ACC112 (cell line): ENCODE data around the gene NCSTN.

ENCODE experiments used
- H2AFZ ChIP-seq: fragments of 200-600 bp; sonication (generic); one replicate; pipeline ENCODE4 v1.6.0; 2017; ENCODE audit warnings: antibody characterized with exemption, low read length; ENCODE audit not compliant: unreplicated experiment
- H3K27ac ChIP-seq: fragments of 200-600 bp; sonication (generic); 2 replicates; pipeline ENCODE4 v1.5.1; 2014; ENCODE audit warnings: low read depth, mild to moderate bottlenecking, antibody characterized with exemption, low read length, moderate library complexity
- H3K27me3 ChIP-seq: fragments of 200-600 bp; sonication (generic); 2 replicates; pipeline ENCODE4 v1.6.1; 2014; ENCODE audit warnings: mild to moderate bottlenecking, antibody characterized with exemption, low read length, moderate library complexity, mixed read lengths; ENCODE audit not compliant: insufficient read depth
- H3K36me3 ChIP-seq: fragments of 200-600 bp; sonication (generic); 2 replicates; pipeline ENCODE4 v1.6.1; 2016; ENCODE audit warnings: mild to moderate bottlenecking, antibody characterized with exemption, low read length, moderate library complexity, mixed read lengths; ENCODE audit not compliant: insufficient read depth
- H3K4me1 ChIP-seq: fragments of 200-600 bp; sonication (generic); one replicate; pipeline ENCODE4 v1.6.1; 2016; ENCODE audit warnings: low read length, mixed read lengths; ENCODE audit not compliant: insufficient read depth, unreplicated experiment, control insufficient read depth
- H3K4me3 ChIP-seq: fragments of 200-600 bp; sonication (generic); 2 replicates; pipeline ENCODE4 v1.5.1; 2014; ENCODE audit warnings: mild to moderate bottlenecking, low read depth, low read length
- H3K79me2 ChIP-seq: fragments of 200-600 bp; sonication (generic); one replicate; pipeline ENCODE4 v1.6.0; 2016; ENCODE audit warnings: low read length; ENCODE audit not compliant: control insufficient read depth, unreplicated experiment, insufficient read depth

NCSTN gene

GRCh38 chr1:160394673-160395072, 51.5 kb downstream of the NCSTN start:
- H3K36me3 ChIP-seq, result no peaks in the 10 kb centered on the region

GRCh38 chr1:160397651-160398050, 54.5 kb downstream of the NCSTN start:
- no peak overlapping the region for H3K27ac ChIP-seq
- no peaks in the 10 kb centered on the region for H3K79me2 ChIP-seq
- H3K4me1 ChIP-seq, result no peaks in the 10 kb centered on the region
- no peaks in the 10 kb centered on the region for H3K36me3 ChIP-seq
- no peak overlapping the region for H3K4me3 ChIP-seq
- H3K27me3 ChIP-seq, result peaks cover 85% of the 10 kb centered on the region
- H2AFZ ChIP-seq, result no peak overlapping the region

More at GRCh38 chr1:160394673-160395072, 51.5 kb downstream of the NCSTN start:
- Histone ChIP-seq H3K4me3 (no peak overlapping the region), H3K79me2 (no peaks in the 10 kb centered on the region), H3K4me1 (no peaks in the 10 kb centered on the region), H2AFZ (no peak overlapping the region), H3K27ac (no peak overlapping the region), H3K27me3 (peaks cover 82% of the 10 kb centered on the region)

GRCh38 chr1:160398823-160399222, 55.6 kb downstream of the NCSTN start:
- no peak overlapping the region for H3K27ac ChIP-seq
- no peak overlapping the region for H3K4me3 ChIP-seq
- no peak overlapping the region for H2AFZ ChIP-seq

GRCh38 chr1:160399544-160400222, 56.5 kb downstream of the NCSTN start:
- Histone ChIP-seq H3K36me3 (no peaks in the 10 kb centered on the region), H3K4me1 (no peaks in the 10 kb centered on the region), H3K27me3 (peaks cover 91% of the 10 kb centered on the region), H2AFZ (no peak overlapping the region), H3K79me2 (no peaks in the 10 kb centered on the region), H3K4me3 (peak overlapping the region; percentile 49), H3K27ac (no peak overlapping the region)

More at GRCh38 chr1:160398823-160399222, 55.6 kb downstream of the NCSTN start:
- no peaks in the 10 kb centered on the region for H3K79me2 ChIP-seq
- peaks cover 88% of the 10 kb centered on the region for H3K27me3 ChIP-seq
- H3K36me3 ChIP-seq, result no peaks in the 10 kb centered on the region
- no peaks in the 10 kb centered on the region for H3K4me1 ChIP-seq

GRCh38 chr1:160400223-160400645, 57.1 kb downstream of the NCSTN start, which contains the start of gene VANGL2:
VANGL2 (plus strand) TSS chr1:160400564; CDS start chr1:160415838, 15,274 bp downstream.
- H3K27ac ChIP-seq, result no peak within 1 kb of the TSS
- H3K27me3 ChIP-seq, result peaks cover 91% of the 10 kb centered on the region
- H2AFZ ChIP-seq, result no peak within 1 kb of the TSS
- H3K79me2 ChIP-seq, result no peaks in the 10 kb centered on the region
- H3K36me3 ChIP-seq, result no peaks in the 10 kb centered on the region
- peak within 1 kb of the TSS; percentile 53 for H3K4me3 ChIP-seq
- no peaks in the 10 kb centered on the region for H3K4me1 ChIP-seq

GRCh38 chr1:160400646-160401486, 57.7 kb downstream of the NCSTN start:
- H3K79me2 ChIP-seq, result no peaks in the 10 kb centered on the region
- H3K4me3 ChIP-seq, result peak overlapping the region; percentile 53
- H3K27me3 ChIP-seq, result peaks cover 89% of the 10 kb centered on the region
- H3K36me3 ChIP-seq, result no peaks in the 10 kb centered on the region
- H2AFZ ChIP-seq, result no peak overlapping the region
- no peak overlapping the region for H3K27ac ChIP-seq
- no peaks in the 10 kb centered on the region for H3K4me1 ChIP-seq

GRCh38 chr1:160401487-160401805, 58.3 kb downstream of the NCSTN start:
- H2AFZ ChIP-seq, result no peak overlapping the region
- H3K79me2 ChIP-seq, result no peaks in the 10 kb centered on the region
- H3K4me3 ChIP-seq, result no peak overlapping the region
- H3K27ac ChIP-seq, result no peak overlapping the region
- H3K27me3 ChIP-seq, result peaks cover 91% of the 10 kb centered on the region
- no peaks in the 10 kb centered on the region for H3K4me1 ChIP-seq
- no peaks in the 10 kb centered on the region for H3K36me3 ChIP-seq

- Histone ChIP-seq H3K27me3 (peaks cover 86% of the 10 kb centered on the region), H3K4me1 (no peaks in the 10 kb centered on the region), H2AFZ (no peak overlapping the region), H3K36me3 (no peaks in the 10 kb centered on the region), H3K27ac (no peak overlapping the region), H3K79me2 (no peaks in the 10 kb centered on the region), H3K4me3 (no peak overlapping the region)
Measured at GRCh38 chr1:160402001-160402795, 59.0 kb downstream of the NCSTN start.

- Histone ChIP-seq H3K27me3 (peaks cover 84% of the 10 kb centered on the region), H3K4me3 (no peak overlapping the region), H2AFZ (no peak overlapping the region), H3K27ac (no peak overlapping the region), H3K4me1 (no peaks in the 10 kb centered on the region), H3K79me2 (no peaks in the 10 kb centered on the region), H3K36me3 (no peaks in the 10 kb centered on the region)
Measured at GRCh38 chr1:160403244-160403643, 60.1 kb downstream of the NCSTN start.

- peaks cover 84% of the 10 kb centered on the region for H3K27me3 ChIP-seq
- H3K36me3 ChIP-seq, result no peaks in the 10 kb centered on the region
- no peaks in the 10 kb centered on the region for H3K79me2 ChIP-seq
- no peak overlapping the region for H2AFZ ChIP-seq
- H3K4me1 ChIP-seq, result no peaks in the 10 kb centered on the region
- no peak overlapping the region for H3K4me3 ChIP-seq
- no peak overlapping the region for H3K27ac ChIP-seq
Measured at GRCh38 chr1:160404094-160404493, 60.9 kb downstream of the NCSTN start.
